Measurements from ENCODE around the gene CABYR.
"Not testable (repeated sequence)": the region's sequence is repeated elsewhere in the genome, so short reads cannot be mapped to it uniquely, and the experiment has no call there.

Gene CABYR

GRCh38 chr18:24130494-24130893, 8.4 kb upstream of the CABYR start:
- DNase-seq, result no peak

GRCh38 chr18:24136967-24137373, 1.9 kb upstream of the CABYR start:
- DNase-seq, result no peak

DNA sequence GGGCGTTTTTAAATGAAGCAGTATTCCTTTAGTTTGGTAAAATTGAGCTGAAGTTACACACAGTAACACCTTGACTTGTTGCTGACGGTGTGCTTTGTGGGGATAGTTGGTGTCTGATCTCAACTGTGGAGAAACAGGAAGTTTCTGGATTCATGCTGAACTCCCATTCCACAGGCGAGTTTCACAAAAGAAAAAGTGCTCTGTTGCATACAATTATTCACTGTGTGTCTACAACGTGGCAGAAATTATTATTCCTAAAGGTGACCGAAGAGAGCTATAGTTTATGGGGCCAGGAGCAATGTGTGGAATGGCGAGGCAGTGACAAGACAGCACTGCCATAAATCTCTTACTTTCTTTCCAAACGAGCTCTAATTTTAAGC, 463 bp upstream of the CABYR start:
- DNase-seq, result no peak

GRCh38 chr18:24140697-24141096, 1.8 kb downstream of the CABYR start:
- DNase-seq, result no peak

- no peak for DNase-seq
Observed at GRCh38 chr18:24142376-24142775, 3.5 kb downstream of the CABYR start.

DNA sequence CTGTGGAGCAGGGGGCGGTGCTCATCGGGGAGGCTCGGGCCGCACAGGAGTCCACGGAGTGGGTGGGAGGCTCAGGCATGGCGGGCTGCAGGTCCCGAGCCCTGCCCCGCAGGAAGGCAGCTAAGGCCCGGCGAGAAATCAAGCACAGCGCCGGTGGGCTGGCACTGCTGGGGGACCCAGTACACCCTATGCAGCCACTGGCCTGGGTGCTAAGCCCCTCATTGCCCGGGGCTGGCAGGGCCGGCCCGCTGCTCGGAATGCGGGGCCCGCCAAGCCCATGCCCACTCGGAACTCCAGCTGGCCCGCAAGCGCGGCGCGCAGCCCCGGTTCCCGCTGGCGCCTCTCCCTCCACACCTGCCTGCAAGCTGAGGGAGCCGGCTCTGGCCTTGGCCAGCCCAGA, 10.7 kb downstream of the CABYR start:
- not testable (repeated sequence) for DNase-seq

DNA sequence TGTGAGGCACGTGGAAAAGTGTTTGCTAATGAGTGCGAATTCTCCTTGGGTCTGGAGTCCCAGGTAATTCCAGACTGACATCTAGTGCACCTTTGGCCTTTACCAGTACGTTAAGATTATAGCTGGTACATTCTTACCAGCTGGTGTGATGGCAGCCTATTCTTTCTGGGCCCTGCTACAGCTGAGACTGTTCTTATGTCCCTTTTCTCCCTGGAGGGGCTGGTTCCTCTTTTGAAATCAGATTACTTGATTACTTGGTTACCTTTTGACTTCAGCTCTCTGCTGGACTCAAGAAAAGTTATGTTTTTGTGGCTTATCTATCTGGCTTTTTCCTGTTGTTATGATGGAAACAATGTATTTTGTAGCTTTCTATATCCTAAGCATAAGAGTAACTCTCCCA, 14.5 kb downstream of the CABYR start:
- DNase-seq, result no peak

DNA sequence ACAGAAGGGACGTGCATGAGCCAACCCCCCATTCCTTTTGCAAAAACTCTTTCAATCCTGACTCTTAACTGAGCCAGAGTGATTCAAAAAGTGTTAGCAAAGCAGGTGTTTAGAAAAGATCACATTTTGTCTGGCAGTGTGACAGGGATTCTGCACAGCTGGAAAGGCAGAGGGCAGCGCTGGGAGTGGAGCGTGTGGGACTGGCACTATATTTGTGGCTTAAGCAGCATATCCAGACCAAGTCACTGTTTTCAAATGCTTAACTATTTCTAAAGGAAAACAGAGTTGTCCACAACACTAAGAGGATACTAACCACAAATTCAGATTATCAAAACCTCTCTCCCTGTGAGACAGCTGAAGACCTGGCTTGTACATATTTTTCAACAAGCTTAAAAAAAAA, 19.0 kb downstream of the CABYR start:
- DNase-seq, result no peak

GRCh38 chr18:24160086-24160485, 21.2 kb downstream of the CABYR start:
- DNase-seq, result no peak

DNA sequence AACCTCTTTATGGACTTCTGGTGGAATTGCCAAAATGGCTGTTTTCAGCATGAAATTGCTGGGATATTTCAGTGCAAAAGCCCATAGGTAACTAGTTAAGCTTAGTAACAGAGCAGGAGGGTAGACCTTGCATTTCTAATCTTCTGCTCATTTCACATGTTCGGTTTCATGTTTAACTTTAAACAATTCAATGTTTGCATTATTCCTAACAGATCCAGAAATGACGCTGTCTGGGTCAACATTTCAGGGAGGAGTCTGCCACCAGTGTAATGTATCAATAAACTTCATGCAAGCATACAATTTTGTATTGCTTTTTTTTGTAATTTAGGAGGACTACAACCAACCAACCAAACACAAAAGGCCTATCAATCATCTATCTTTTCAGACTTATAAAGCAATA, 22.4 kb downstream of the CABYR start:
- DNase-seq, result no peak

DNA sequence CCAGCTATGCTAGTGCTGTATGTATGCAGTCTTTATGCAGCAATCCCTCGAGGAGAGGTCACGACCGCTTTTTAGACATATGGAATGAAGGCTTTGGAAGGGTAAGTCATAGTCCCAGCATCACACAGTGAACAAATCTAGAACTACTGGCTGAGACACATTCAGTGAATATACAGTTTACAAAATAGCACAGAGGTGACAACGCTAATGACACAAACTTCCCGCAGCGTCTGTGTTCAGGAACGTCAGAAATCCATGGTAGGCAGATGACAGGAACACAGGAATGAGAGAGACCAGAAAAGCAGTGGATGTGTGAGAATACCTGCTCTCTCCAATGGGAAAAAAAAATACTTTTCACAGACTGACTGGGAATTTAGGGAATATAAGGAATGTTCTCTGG, 29.6 kb downstream of the CABYR start:
- no peak for DNase-seq

DNA sequence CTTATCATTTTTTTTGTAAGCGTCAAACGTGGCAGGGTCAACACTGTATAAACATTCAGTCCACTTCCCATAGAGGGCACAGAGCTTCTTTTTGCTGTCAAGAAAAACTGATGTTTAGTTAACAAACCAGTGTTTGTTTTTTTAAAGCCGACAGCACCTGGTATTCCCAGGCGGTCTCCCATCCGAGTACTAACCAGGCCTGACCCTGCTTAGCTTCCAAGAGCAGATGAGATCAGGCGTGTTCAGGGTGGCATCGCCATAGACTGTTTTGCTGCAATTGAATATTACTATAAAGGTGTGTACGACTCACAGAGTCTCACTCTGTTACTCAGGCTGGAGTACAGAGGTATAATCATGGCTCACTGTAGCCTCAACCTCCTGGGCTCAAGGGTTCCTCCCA, 31.5 kb downstream of the CABYR start:
- no peak for DNase-seq

- DNase-seq, result no peak
Observed at GRCh38 chr18:24173997-24174396, 35.1 kb downstream of the CABYR start.

DNA sequence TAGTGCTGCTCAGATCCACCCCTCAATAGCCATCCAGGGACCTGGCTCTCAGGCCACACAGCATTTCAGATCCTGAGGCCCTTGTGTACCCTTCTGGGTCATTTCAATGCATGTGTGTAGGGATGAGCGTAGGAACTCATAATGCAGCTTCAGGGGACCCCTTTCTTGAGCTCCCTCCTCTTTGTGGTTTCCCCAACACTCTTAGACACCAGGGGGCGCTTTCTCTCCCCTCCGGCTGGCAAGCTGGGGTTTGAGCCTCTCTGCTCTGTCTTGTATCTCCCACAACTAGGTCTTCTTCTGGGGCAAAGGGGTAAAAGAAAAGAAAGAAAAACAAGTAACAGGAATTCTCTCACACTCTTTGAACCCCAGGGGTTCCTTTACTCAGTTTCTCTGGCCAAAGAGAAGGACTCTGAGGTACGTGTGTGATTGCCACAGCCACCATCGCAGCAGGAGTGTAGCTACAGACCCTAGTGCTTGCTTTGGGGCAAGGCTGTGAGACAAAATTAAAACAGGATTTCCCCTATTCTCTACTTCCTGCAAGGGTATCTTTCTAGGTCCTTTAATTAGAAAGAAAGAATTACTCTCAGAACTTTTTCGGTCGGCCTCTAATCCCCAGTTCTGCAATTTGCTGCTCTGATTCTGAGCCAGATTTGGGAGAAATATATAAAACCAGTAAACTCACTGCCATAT, 38.0 kb downstream of the CABYR start:
- DNase-seq, result no peak

DNA sequence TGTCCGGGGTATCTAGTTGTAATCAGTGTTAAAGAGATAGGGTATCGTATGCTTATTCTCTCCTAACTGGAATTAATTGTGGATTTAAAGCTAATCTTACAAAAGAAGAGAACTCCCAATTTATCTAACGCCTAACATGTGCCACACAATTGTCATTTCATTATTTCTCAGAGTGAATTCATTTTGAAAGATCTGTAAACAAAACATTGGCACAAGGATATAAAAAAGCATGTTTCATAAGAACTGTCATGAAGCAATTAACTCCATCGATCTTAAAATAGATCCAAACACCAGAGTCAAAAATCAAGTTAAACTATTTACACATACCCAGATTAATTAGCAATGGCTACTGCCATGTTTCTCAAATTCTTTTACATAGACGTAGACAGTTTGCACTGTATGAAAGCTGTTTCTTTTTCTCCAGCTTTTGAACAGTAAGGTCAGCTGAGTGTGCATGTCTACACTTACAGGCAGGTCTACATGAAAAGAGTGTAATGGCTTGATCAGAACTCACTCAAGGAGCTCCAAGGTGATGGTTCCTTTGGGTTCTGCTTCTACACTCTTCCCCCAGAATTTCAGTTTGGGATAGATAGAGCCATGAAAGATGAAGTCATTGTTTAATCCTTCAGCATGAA, 38.8 kb downstream of the CABYR start:
- no peak for DNase-seq

DNA sequence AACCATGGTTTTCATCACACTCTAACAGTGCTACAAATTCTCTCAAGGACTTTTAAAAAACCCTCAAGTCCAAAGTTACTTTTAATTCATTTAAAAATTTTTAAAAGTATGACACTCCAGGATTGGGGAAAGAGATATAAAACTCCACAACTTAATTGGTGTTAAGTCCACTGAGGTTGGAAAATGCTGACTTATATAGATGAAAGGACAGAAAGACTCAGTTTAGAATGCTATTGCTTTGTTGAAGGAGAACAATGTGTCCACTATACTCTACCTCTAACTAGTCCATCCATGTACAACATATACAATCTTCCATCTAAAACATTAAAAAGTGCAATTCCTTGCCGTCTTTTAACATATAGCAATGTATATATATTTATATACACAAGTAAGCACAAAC, 41.2 kb downstream of the CABYR start:
- DNase-seq, result no peak

DNA sequence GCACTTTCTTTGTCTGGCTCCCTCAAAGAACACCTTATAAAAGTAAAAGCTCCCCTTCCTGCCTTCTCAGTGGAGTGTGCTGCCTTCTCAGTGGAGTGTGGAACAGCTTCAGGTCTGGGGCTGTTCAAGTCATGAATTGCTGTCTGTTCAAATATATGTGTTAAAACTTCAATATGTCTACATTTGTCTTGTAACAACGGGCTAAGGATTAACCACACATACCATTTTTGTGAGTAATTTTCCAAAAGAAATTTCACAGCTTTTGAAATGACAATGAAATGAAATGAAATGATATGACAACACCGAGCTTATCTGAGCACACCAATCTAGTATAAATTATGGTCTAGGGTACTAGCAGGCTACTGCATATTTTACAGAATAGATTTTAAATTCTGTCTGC, 42.9 kb downstream of the CABYR start:
- DNase-seq, result no peak

- DNase-seq, result no peak
Observed at GRCh38 chr18:24185805-24186204, 46.9 kb downstream of the CABYR start.

GRCh38 chr18:24187049-24187448, 48.2 kb downstream of the CABYR start:
- DNase-seq, result no peak

GRCh38 chr18:24187689-24188088, 48.8 kb downstream of the CABYR start:
- no peak for DNase-seq

DNA sequence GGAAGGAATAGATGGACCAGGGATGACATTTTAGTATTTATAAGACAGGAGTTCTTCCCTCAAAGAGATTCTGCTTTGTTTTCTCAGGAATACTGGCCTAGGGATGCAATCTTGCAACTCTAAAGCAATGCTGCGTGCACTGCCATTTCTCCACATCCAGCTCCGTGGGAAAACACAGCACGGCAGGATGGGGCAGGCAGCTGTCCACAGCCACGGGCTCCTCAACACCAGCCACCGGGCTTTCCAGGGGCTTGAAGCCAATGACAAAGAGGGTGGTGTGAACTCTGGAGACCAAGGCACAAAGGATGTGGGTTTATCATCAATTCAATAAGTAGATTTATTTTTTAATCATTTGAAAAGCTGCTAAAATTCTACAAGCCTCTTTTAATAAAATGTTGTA, 49.3 kb downstream of the CABYR start:
- no peak for DNase-seq

GRCh38 chr18:24189007-24189528, 50.2 kb downstream of the CABYR start:
- DNase-seq, result no peak

DNA sequence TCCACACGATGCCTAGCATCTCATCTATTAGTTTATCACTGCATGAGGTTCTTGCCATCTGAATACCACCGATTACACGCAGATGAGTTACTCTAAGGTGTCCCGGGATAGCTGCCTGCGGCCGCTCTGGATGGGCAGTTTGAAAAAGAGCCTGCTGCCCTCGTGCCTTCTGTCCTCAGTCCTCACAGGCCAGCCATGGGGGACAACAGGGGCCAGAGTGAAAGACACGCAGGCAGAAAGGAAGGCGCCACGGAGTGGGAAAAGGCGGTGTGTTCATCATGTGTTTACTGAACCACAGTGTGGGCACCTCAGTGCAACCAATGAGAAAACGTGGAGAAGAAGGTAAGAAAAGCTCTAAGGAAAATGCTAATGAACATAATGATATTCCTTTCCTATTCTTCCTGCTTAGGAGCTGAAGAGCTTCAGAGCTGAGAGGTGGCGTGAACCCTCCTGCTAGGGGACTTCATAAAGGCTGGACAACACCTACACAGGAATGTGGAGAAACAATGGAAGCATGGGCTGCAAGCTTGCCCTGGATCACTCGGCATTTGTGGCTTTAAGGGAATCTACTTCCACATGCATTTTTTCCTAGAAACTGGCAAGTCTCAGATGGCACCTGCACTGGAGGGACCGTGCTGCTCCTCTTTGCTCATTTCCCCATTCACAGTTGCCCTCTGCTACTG, 50.9 kb downstream of the CABYR start:
- DNase-seq, result no peak

DNA sequence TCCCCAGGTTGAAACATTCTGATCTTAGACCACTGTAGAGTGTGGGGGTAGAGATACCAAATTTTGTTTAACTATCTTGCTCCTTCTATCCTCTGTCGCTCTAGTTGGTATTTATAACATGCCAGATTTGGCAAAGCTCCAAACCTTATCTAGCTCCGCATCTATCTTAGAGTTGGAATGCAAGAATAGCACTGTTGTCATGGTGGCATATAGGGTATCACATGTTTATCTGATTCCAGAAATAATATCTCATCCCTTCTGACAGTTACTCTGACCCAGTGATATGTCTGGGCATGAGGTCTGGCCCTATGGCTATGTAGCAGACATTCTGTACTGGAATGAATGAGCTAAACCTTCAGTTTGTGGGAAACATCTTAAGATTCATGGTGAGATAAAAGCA, 51.7 kb downstream of the CABYR start:
- no peak for DNase-seq
